MV-4-11 (cell line): ENCODE results near the gene SLC4A1.
"Not testable (repeated sequence)": the region's sequence is repeated elsewhere in the genome, so short reads cannot be mapped to it uniquely, and the experiment has no call there.

Experiments used
- DNase-seq: peaks from one replicate; lab custom pipeline; 2025; lab: John Stamatoyannopoulos, UW

Gene SLC4A1

DNA sequence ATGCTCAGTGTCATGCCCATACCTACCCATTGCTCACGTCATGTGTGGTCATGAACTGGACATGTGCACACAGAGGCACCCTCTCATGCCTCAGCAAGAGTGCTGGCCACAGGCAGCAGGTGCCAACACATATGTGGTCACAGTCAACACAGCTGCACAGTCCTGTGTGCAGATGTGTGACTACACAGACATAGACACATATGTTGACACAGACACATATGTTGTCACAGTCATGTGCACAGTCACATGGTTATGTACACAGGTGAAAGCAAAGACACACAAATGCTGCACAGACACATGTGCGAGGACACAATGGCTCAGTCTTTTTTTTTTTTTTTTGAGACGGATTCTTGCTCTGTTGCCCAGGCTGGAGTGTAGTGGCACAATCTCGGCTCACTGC is 11.3 kb downstream of the SLC4A1 start:
- DNase-seq: no peak

- DNase-seq: no peak
These were observed 12.0 kb downstream of the SLC4A1 start for GRCh38 chr17:44255915-44256314.

GRCh38 chr17:44254361-44255095 is 13.4 kb downstream of the SLC4A1 start:
- DNase-seq: no peak

DNA sequence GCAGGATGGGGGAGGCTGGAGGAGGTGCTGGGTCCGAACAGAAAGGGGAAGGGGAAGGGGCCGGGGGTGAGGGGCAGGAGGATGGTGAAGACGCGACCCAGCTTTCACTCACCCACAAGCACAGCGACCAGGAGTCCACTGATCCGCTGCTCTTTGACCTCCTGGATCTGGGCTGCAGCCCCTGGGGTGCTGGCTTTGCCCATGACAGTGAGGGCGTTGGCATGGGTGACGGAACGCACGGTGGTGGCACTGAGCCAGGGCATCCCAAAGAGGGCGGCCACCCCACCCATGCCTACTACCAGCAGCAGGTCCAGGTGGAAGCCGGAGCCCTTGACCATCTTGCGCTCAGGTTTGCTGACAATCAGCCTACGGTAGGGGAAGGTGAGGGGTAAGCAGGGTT is 14.9 kb downstream of the SLC4A1 start:
- no peak for DNase-seq

DNA sequence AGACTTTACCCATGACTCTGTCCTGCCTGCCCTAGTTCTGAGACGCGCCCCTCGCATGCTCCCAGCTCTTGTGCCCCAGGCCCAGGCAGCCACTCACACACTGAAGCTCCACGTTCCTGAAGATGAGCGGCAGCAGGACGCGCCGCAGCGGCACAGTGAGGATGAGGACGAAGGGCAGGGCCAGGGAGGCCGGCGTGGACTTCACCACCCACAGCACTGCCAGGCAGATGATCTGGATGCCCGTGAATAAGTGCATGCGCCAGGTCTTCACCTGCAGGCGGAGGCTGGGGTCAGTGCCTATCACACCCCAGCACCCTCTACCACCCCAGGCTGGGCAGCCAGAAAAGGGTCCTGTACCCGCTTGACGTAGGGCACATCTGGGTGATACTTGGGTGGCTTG is 16.9 kb downstream of the SLC4A1 start:
- DNase-seq: no peak

DNA sequence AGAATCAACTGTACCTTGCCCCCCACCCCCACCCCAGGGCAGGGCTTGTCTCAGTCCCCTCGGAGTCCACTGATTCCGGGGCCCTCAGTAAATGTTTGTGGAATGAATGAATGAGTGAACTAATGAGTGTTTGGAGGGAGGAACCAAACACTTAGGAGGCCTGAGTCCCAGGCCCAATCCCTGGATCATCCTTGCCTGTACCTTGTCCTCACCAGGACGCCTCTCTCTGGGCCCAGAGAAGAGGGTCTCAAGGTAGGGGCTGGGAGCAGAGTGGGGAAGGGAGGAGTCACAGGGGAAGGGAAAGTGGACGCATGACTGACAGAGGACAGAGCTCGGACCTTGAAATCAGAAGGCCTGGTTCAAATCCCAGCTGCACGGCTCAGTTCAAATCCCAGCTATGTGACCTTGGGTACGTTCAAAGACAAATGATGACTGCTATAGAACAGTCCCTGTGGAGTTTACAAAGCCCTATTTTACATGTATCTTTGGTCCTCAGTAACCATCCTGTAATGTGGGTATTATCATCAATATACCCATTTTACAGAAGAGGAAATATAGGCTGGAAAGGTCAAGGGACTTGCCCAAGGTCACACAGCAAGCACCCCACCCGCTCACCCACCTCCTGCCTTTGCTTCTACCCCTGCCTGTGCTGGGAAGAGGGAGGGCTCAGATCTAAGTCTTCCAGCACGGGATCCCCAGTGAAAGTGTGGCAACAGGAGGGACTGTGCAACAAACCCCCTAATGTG is 18.3 kb downstream of the SLC4A1 start:
- no peak for DNase-seq

DNA sequence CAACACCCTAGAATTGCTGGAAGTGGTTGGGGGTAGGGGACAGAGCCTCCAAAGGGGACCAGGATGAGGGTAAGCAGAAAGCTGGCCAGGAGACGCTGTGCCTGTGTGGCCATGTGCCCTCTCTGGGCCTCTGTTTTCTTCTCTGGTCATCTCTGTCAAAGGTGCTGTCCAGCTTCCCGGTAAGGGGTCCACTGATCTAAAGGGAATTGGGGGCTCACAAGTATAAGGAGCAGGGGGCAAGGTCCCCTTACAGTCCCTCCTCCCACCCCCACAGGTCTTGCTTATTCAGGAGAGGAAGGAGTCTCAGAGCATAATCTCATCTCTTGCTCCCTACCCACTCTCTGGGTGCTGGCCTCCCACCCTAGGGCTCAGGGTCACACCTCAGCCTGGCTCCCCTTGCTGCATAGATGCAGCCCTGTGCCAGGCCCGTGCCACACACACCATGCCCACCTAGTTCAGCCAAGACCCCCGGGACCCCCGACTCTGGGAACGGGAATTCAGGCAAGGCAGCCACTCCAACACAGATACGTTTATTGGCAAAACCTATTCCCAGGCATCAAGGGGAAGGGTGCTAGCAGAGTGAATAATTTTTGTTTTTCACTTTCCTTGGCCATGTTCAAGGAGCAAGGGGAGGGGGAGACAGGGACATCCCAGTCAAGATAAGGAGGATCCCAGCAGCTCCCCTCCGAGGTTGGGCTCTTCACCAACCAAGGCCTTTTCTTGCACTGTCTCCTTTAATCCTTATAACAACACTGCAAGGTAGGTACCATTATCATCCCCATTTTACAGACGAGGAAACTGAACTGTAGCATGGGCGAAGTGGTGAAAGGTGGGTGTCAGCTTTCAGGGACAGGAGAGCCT is 19.8 kb downstream of the SLC4A1 start:
- no peak for DNase-seq

GRCh38 chr17:44247440-44247841 is 20.5 kb downstream of the SLC4A1 start:
- DNase-seq: no peak

GRCh38 chr17:44241106-44241624 is 26.8 kb downstream of the SLC4A1 start:
- DNase-seq: peak; percentile 83

DNA sequence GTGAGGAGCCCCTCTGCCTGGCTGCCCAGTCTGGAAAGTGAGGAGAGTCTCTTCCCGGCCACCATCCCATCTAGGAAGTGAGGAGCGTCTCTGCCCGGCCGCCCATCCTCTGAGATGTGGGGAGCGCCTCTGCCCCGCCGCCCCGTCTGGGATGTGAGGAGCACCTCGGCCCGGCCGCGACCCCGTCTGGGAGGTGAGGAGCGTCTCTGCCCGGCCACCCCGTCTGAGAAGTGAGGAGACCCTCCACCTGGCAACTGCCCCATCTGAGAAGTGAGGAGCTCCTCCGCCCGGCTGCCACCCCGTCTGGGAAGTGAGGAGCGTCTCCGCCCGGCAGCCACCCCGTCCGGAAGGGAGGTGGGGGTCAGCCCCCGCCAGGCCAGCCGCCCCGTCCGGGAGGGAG is 30.0 kb downstream of the SLC4A1 start:
- not testable (repeated sequence) for DNase-seq

GRCh38 chr17:44236444-44236991 is 31.4 kb downstream of the SLC4A1 start:
- DNase-seq: no peak

GRCh38 chr17:44235583-44235936 is 32.4 kb downstream of the SLC4A1 start:
- DNase-seq: no peak

GRCh38 chr17:44233582-44233981 is 34.4 kb downstream of the SLC4A1 start:
- DNase-seq: no peak

- no peak for DNase-seq
These were observed 35.9 kb downstream of the SLC4A1 start for GRCh38 chr17:44232061-44232460.

DNA sequence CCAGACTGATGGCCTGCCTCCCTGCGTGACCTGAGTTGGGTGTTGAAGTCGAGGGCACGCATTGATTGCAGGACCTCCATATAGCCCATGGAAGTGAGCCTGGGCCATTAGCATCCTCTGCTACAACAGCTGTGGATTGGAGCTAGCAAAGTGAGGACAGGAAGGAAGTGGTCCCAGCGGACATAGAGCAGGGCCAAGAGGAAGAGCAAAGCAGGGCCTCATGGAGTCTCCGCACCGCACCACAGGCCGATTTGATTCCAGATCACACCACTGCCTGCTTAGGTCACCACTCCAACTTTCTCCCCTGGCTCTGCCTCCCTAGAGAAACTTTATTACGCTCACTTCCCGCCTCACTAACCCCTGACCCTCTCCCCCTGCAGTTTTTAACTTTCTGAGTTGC is 37.8 kb downstream of the SLC4A1 start:
- DNase-seq: no peak

DNA sequence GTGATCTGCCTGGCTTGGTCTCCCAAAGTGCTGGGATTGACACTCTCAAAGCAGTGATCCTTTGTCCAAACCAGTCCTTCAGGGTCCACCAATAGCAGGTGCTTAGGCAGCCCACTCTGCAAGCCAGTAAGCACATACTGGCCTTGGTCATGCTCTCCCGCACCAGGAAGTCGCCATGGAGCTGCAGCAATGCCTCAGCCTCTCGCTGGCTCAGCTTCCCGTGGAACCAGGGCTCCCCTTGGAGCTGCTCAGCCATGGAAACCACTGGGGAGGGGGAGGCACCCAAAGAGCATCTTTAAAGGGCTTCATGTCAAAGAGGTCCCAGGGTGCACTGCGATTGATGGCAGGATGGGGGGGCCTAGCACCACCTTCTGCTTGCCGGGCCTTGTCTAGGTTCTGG is 38.8 kb downstream of the SLC4A1 start:
- no peak for DNase-seq

- no peak for DNase-seq
These were observed 44.3 kb downstream of the SLC4A1 start for GRCh38 chr17:44223541-44224071.

- peak; percentile 48 for DNase-seq
These were observed 45.6 kb downstream of the SLC4A1 start for GRCh38 chr17:44222112-44222869.

- DNase-seq: no peak
These were observed 46.1 kb downstream of the SLC4A1 start for GRCh38 chr17:44221862-44222111.

- DNase-seq: peak; percentile 67
These were observed 46.7 kb downstream of the SLC4A1 start for GRCh38 chr17:44221084-44221861.
